AG08395 (cell line): Measurements from ENCODE around the gene PABPC3.

Source experiments
- DNase-seq: peaks from one replicate; pipeline ENCODE4 v3.0.0; 2012; ENCODE audit warnings: mixed read lengths, low spot score

PABPC3 gene

GRCh38 chr13:25095851-25096453 lies at the start of gene PABPC3:
PABPC3 (plus strand) TSS chr13:25096136; CDS start chr13:25096199, 63 bp downstream.
- DNase-seq: no peak

GRCh38 chr13:25046274-25046984 lies 49.5 kb upstream of the PABPC3 start:
- no peak for DNase-seq

GRCh38 chr13:25046985-25047511 lies 48.9 kb upstream of the PABPC3 start:
- DNase-seq: peak; percentile 7

GRCh38 chr13:25051065-25051464 lies 44.9 kb upstream of the PABPC3 start:
- DNase-seq: no peak

- no peak for DNase-seq
Observed at GRCh38 chr13:25059166-25059565, 36.8 kb upstream of the PABPC3 start.

GRCh38 chr13:25059958-25060357 lies 36.0 kb upstream of the PABPC3 start:
- no peak for DNase-seq

- DNase-seq: no peak
Observed at GRCh38 chr13:25062479-25062878, 33.5 kb upstream of the PABPC3 start.

- no peak for DNase-seq
Observed at GRCh38 chr13:25064396-25064795, 31.5 kb upstream of the PABPC3 start.

GRCh38 chr13:25065974-25066770 lies 29.8 kb upstream of the PABPC3 start:
- no peak for DNase-seq

GRCh38 chr13:25067064-25067463 lies 28.9 kb upstream of the PABPC3 start:
- no peak for DNase-seq

GRCh38 chr13:25068810-25069209 lies 27.1 kb upstream of the PABPC3 start:
- no peak for DNase-seq

- no peak for DNase-seq
Observed at GRCh38 chr13:25069236-25069635, 26.7 kb upstream of the PABPC3 start.

- DNase-seq: no peak
Observed at GRCh38 chr13:25069911-25070310, 26.0 kb upstream of the PABPC3 start.

- no peak for DNase-seq
Observed at GRCh38 chr13:25080773-25081172, 15.2 kb upstream of the PABPC3 start.

GRCh38 chr13:25084096-25084495 lies 11.8 kb upstream of the PABPC3 start:
- DNase-seq: no peak

- DNase-seq: peak; percentile 35
Observed at GRCh38 chr13:25085125-25085742, 10.7 kb upstream of the PABPC3 start.

GRCh38 chr13:25088562-25089221 lies 7.2 kb upstream of the PABPC3 start:
- DNase-seq: no peak

GRCh38 chr13:25097426-25097825 lies 1.5 kb downstream of the PABPC3 start:
- no peak for DNase-seq

GRCh38 chr13:25103711-25104110 lies 7.8 kb downstream of the PABPC3 start:
- DNase-seq: no peak

- DNase-seq: no peak
Observed at GRCh38 chr13:25109341-25109740, 13.4 kb downstream of the PABPC3 start.

GRCh38 chr13:25110956-25111584 lies 15.1 kb downstream of the PABPC3 start:
- no peak for DNase-seq
